ENCODE results near the gene ZBTB39.
"Not testable (repeated sequence)": the region's sequence is repeated elsewhere in the genome, so short reads cannot be mapped to it uniquely, and the experiment has no call there.

ZBTB39 gene

GRCh38 chr12:56980941-56981530 lies 25.3 kb downstream of the ZBTB39 start:
- DNase-seq (ENCODE audit: low read depth in 2 of 2) = no peak

- DNase-seq (ENCODE audit: low read depth in 2 of 2) = no peak
Measured at GRCh38 chr12:56980268-56980667, 26.1 kb downstream of the ZBTB39 start.

GRCh38 chr12:56979628-56980027 lies 26.7 kb downstream of the ZBTB39 start:
- DNase-seq (ENCODE audit: low read depth in 2 of 2) = no peak

- DNase-seq (ENCODE audit: low read depth in 2 of 2) = no peak
Measured at GRCh38 chr12:56978397-56979138, 27.8 kb downstream of the ZBTB39 start.

GRCh38 chr12:56977361-56977760 lies 29.0 kb downstream of the ZBTB39 start:
- DNase-seq (ENCODE audit: low read depth in 2 of 2) = not testable (repeated sequence)

GRCh38 chr12:56974224-56974623 lies 32.1 kb downstream of the ZBTB39 start:
- DNase-seq (ENCODE audit: low read depth in 2 of 2) = not testable (repeated sequence)

- not testable (repeated sequence) for DNase-seq (ENCODE audit: low read depth in 2 of 2)
Measured at GRCh38 chr12:56968910-56969309, 37.4 kb downstream of the ZBTB39 start.

GRCh38 chr12:56965997-56966642 lies 40.2 kb downstream of the ZBTB39 start:
- DNase-seq (ENCODE audit: low read depth in 2 of 2) = not testable (repeated sequence)

GRCh38 chr12:56965124-56965523 lies 41.2 kb downstream of the ZBTB39 start:
- DNase-seq (ENCODE audit: low read depth in 2 of 2) = not testable (repeated sequence)

GRCh38 chr12:56963557-56963956 lies 42.8 kb downstream of the ZBTB39 start:
- DNase-seq (ENCODE audit: low read depth in 2 of 2) = not testable (repeated sequence)

- DNase-seq (ENCODE audit: low read depth in 2 of 2) = not testable (repeated sequence)
Measured at GRCh38 chr12:56962247-56962646, 44.1 kb downstream of the ZBTB39 start.

GRCh38 chr12:56958422-56958821 lies 47.9 kb downstream of the ZBTB39 start:
- DNase-seq (ENCODE audit: low read depth in 2 of 2) = no peak

- DNase-seq (ENCODE audit: low read depth in 2 of 2) = no peak
Measured at GRCh38 chr12:56957229-56958052, 48.9 kb downstream of the ZBTB39 start, which contains the start of gene RDH16. Gene RDH16 (minus strand): TSS chr12:56957608. CDS start chr12:56957462, 146 bp downstream.

GRCh38 chr12:56955631-56956256 lies 50.6 kb downstream of the ZBTB39 start:
- no peak for DNase-seq (ENCODE audit: low read depth in 2 of 2)

- no peak for DNase-seq (ENCODE audit: low read depth in 2 of 2)
Measured at GRCh38 chr12:56954958-56955355, 51.4 kb downstream of the ZBTB39 start.

- no peak for DNase-seq (ENCODE audit: low read depth in 2 of 2)
Measured at GRCh38 chr12:56954057-56954957, 52.0 kb downstream of the ZBTB39 start.

- no peak for DNase-seq (ENCODE audit: low read depth in 2 of 2)
Measured at GRCh38 chr12:56953314-56953713, 53.0 kb downstream of the ZBTB39 start.

GRCh38 chr12:56951582-56952339 lies 54.6 kb downstream of the ZBTB39 start:
- DNase-seq (ENCODE audit: low read depth in 2 of 2) = no peak

- no peak for DNase-seq (ENCODE audit: low read depth in 2 of 2)
Measured at GRCh38 chr12:56948881-56949280, 57.5 kb downstream of the ZBTB39 start.

All from stimulated activated CD8-positive, alpha-beta memory T cell treated with anti-CD3 and anti-CD28 coated beads, Interleukin-7, amount 100 ng/mL, for 4 hours (primary cell).